Immature natural killer cell (primary cell): ENCODE measurements around the gene CHN1. TPM values are rescaled to one million over a fixed set of nuclear protein-coding genes. Genes with fewer than 3 reads are reported as not detected.

ENCODE experiments used
- DNase-seq, 3 donors: peaks; one replicate each; pipeline ENCODE4 v3.0.0; 2022; ENCODE audit warnings: mixed read lengths in 1 of 3
- H3K27ac Mint-ChIP-seq, 6 donors: one replicate each; pipeline ENCODE4 v1.8.0; 2020; ENCODE audit warnings: mixed read lengths in 6 of 6, mild to moderate bottlenecking in 5 of 6, inconsistent platforms in 4 of 6, moderate library complexity in 3 of 6
- H3K27me3 Mint-ChIP-seq, 3 donors: one replicate each; pipeline ENCODE4 v1.8.0; 2020 to 2021; ENCODE audit warnings: low read depth in 3 of 3, mild to moderate bottlenecking in 3 of 3, mixed read lengths in 3 of 3, moderate library complexity in 3 of 3, inconsistent platforms in 1 of 3
- H3K36me3 Mint-ChIP-seq, 3 donors: one replicate each; pipeline ENCODE4 v1.8.0; 2020; ENCODE audit warnings: mixed read lengths in 3 of 3, inconsistent platforms in 2 of 3, mild to moderate bottlenecking in 2 of 3
- H3K4me1 Mint-ChIP-seq, 2 donors: one replicate each; pipeline ENCODE4 v1.8.0; 2020; ENCODE audit warnings: inconsistent platforms in 2 of 2, mild to moderate bottlenecking in 2 of 2, mixed read lengths in 2 of 2, moderate library complexity in 1 of 2
- H3K4me3 Mint-ChIP-seq, 5 donors: one replicate each; pipeline ENCODE4 v1.8.0; 2020; ENCODE audit warnings: mild to moderate bottlenecking in 5 of 5, mixed read lengths in 5 of 5, inconsistent platforms in 3 of 5, moderate library complexity in 3 of 5
- H3K9me3 Mint-ChIP-seq, 6 donors: one replicate each; pipeline ENCODE4 v1.8.0; 2020; ENCODE audit warnings: mild to moderate bottlenecking in 6 of 6, mixed read lengths in 6 of 6, inconsistent platforms in 4 of 6, moderate library complexity in 3 of 6
- polyA plus RNA-seq, 3 donors: library from polyadenylated mRNA; unstranded; fragments of 300-500 nt; fragmentation: Illumina TruSeq; gene quantifications; one replicate each; pipeline ENCODE4 v1.2.3, GENCODE V29; 2021

Gene CHN1
- polyA plus RNA-seq, 3 donors from 2014 or later: 0.11 to 0.69 TPM; not detected in 1

DNA sequence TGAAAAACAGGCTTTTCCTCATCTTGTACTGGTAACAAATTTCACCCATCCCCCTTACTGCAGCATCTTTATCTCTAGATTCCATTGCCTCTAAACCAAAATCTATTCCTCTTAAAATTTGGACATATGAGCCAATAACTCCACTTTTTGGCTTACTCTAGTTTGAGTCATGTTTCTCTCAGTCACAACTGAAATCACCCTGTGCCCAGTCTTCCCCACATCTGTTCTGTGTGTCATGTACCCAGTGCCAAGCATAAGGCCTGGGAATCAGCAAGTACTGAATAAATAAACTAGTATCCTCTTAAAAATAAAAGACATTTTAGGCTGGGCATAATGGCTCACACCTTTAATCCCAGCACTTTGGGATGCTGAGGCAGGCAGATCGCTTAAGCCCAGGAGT is 20.8 kb upstream of the CHN1 start:
- no peak overlapping the region for H3K4me3 Mint-ChIP-seq
- peaks cover 0 to 3% (median 0%) of the 10 kb centered on the region in 6 donors for H3K9me3 Mint-ChIP-seq
- peaks cover 0 to 6% (median under 1%) of the 10 kb centered on the region in 3 donors for H3K27me3 Mint-ChIP-seq
- no peak overlapping the region for H3K27ac Mint-ChIP-seq
- no peaks in the 10 kb centered on the region for H3K4me1 Mint-ChIP-seq
- peaks cover 0 to 7% (median 3%) of the 10 kb centered on the region in 3 donors for H3K36me3 Mint-ChIP-seq
- no peak for DNase-seq

DNA sequence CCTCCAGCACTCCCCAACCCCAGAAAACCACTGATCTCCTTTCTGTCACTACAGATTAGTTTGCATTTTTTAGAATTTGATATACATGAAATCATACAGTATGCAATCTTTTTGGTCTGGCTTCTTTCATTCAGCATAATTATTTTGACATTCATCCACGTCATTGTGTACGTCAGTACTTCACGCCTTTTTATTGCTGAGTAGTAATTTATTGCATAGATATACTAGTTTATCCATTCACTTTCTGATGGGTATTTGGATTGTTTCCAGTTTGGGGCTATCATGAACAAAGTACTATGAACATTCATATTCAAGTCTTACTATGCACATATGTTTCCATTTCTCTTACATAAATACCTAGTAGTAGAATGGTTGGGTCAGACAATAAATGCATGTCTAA is 20.1 kb upstream of the CHN1 start:
- DNase-seq: no peak
- Mint-ChIP-seq H3K36me3 (peaks cover 0 to 7% (median 3%) of the 10 kb centered on the region in 3 donors), H3K27ac (no peak overlapping the region), H3K27me3 (peaks cover 0 to 6% (median 2%) of the 10 kb centered on the region in 3 donors), H3K4me3 (no peak overlapping the region), H3K4me1 (no peaks in the 10 kb centered on the region), H3K9me3 (peaks cover 0 to 3% (median 0%) of the 10 kb centered on the region in 6 donors)

- Mint-ChIP-seq H3K4me3 (no peak overlapping the region), H3K27me3 (peaks cover 2 to 6% (median 2%) of the 10 kb centered on the region in 3 donors), H3K4me1 (no peaks in the 10 kb centered on the region), H3K36me3 (peaks cover 0 to 3% (median 3%) of the 10 kb centered on the region in 3 donors), H3K27ac (no peak overlapping the region), H3K9me3 (peaks cover 0 to 5% (median 0%) of the 10 kb centered on the region in 6 donors)
- no peak for DNase-seq
Observed at GRCh38 chr2:175022923-175023322, 17.7 kb upstream of the CHN1 start.

GRCh38 chr2:175019566-175020327 is 14.6 kb upstream of the CHN1 start:
- H3K36me3 Mint-ChIP-seq: peaks cover 0 to 3% (median 3%) of the 10 kb centered on the region in 3 donors
- no peak overlapping the region for H3K27ac Mint-ChIP-seq

DNA sequence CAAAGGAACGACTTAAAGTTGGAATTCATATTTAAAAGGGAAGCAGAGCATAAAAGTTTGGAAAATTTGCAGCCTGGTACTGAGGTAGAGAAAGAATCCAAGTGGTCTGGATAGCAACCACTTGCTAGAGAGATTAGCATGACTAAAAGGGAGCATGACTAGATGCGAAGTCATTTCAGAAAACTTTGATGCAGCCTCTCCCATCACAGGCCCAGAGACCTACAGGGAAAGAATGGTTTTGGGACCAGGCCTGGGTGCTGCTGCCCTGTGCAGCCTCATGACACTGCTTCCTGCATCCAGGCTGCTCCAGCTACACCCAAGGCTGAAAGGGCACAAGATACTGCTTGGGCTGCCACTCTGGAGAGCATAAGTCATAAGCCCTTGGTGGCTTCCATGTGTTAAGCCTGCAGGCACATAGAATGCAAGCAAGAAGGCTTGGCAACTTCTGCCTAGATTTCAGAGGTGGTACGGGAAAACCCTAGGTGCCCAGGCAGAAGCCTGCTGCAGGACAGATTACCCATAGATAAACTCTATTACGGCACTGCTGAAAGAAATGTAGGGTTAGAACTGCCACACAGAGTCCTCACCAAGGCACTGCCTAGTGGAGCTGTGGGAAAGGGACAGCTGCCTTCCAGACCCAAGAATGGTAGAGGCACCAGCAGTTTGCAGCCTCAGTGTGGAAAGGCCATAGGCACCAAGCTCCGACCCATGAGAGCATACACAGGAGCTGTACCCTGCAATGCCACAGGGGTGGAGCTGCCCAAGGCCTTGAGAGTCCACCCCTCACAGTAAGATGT is 12.6 kb upstream of the CHN1 start:
- DNase-seq: no peak
- Mint-ChIP-seq H3K4me3 (no peak overlapping the region), H3K27ac (no peak overlapping the region), H3K36me3 (peaks cover 0 to 3% (median 3%) of the 10 kb centered on the region in 3 donors), H3K9me3 (peaks cover 0 to 2% (median 0%) of the 10 kb centered on the region in 6 donors), H3K4me1 (no peaks in the 10 kb centered on the region), H3K27me3 (peaks cover 1 to 5% (median 4%) of the 10 kb centered on the region in 3 donors)

More at GRCh38 chr2:175019566-175020327, 14.6 kb upstream of the CHN1 start:
- H3K9me3 Mint-ChIP-seq: peaks cover 0 to 2% (median 0%) of the 10 kb centered on the region in 6 donors
- peaks cover 2% of the 10 kb centered on the region in 3 donors for H3K27me3 Mint-ChIP-seq
- H3K4me3 Mint-ChIP-seq: no peak overlapping the region
- no peak for DNase-seq
- H3K4me1 Mint-ChIP-seq: no peaks in the 10 kb centered on the region

DNA sequence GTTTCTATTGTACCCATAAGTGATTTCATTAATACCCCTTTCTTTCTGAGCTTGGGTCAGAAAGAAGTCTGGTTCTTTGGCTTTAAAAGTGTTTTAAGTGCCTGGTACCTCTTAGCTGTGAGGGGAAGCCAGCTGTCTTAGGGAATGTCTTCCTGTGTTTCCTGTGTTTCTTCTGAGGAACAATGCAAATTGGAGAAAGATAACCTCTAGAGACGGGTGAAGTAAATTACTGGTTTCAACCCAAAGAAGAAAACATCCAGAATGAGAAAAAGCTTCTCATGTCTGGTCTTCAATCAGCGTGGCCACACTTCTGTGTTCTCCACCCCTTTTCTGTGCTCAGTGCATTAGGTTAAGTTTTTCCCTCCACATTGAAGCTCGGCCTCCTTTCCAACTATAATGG is 10.2 kb upstream of the CHN1 start:
- Mint-ChIP-seq H3K27ac (no peak overlapping the region), H3K4me1 (no peaks in the 10 kb centered on the region), H3K36me3 (peaks cover 0 to 3% (median 3%) of the 10 kb centered on the region in 3 donors), H3K27me3 (peaks cover 4 to 10% (median 5%) of the 10 kb centered on the region in 3 donors), H3K9me3 (peaks cover 0 to 6% (median 0%) of the 10 kb centered on the region in 6 donors), H3K4me3 (no peak overlapping the region)
- DNase-seq: no peak

DNA sequence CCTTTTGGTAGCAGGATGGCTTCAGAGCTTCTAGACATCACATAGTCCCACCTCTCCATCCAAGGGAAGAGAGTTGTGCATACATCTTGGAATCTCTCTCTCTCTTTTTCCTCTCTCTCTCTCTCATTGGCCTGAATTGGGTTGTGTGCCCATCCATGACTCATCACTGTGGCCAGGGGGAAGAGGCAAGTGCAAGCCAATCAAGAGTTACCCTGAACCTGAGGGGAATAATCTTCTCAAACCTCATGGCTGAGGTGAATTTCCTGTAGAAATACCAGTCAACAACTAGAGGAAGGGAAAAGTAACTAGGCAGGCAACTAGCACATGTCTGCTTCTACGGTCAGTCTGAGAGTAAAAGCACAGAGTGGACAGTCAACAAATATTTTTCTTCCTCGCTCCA is 7.3 kb upstream of the CHN1 start:
- no peak overlapping the region for H3K4me3 Mint-ChIP-seq
- H3K27me3 Mint-ChIP-seq: peaks cover 9 to 13% (median 11%) of the 10 kb centered on the region in 3 donors
- no peaks in the 10 kb centered on the region for H3K4me1 Mint-ChIP-seq
- no peak overlapping the region for H3K27ac Mint-ChIP-seq
- peaks cover 0 to 4% (median 0%) of the 10 kb centered on the region in 6 donors for H3K9me3 Mint-ChIP-seq
- peaks cover 0 to 3% (median 3%) of the 10 kb centered on the region in 3 donors for H3K36me3 Mint-ChIP-seq
- DNase-seq: no peak

DNA sequence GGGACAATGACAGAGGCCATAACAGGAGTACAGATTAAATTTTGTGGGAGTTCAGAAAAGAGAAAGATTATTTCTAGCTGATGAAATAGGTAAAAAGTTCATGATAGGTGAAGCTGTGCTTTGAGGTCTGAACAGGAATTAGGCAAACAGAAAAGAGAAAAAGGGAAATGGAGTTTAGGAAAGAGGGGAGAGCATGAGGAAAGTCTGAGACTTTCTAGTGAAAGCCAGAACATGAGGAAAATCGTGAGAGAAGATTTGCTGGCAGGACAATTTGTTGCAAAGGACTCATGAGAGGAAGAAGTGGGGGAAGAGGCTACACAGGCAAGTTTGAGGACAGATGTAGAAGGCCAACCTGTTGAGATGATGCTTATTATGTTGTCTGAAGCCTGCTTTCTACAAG is 6.3 kb upstream of the CHN1 start:
- DNase-seq: no peak
- Mint-ChIP-seq H3K27me3 (peaks cover 11 to 17% (median 17%) of the 10 kb centered on the region in 3 donors), H3K4me1 (no peaks in the 10 kb centered on the region), H3K36me3 (peaks cover 0 to under 1% (median 0%) of the 10 kb centered on the region in 3 donors), H3K27ac (no peak overlapping the region), H3K4me3 (no peak overlapping the region), H3K9me3 (peaks cover 0 to 4% (median 0%) of the 10 kb centered on the region in 6 donors)

DNA sequence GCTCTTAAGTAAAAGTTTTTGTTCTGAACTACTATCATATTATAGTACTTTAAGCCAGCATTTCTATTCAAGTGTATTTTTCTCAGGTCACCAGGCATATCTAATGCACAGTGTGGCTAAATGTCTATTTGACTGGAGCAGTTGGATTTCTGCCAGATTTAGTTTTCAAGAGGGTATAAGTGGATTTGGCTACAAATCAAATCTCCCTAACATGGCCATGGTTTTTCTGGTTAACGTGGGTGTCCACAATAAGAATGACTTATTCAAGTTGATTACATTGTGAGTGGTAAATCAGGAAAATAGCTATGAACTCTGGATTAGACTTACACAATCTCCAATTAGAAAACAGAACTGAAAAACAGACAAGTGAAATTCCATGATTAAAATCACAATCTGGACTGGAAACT is 5.7 kb upstream of the CHN1 start:
- peaks cover 11 to 21% (median 20%) of the 10 kb centered on the region in 3 donors for H3K27me3 Mint-ChIP-seq
- no peak overlapping the region for H3K27ac Mint-ChIP-seq
- H3K9me3 Mint-ChIP-seq: peaks cover 0 to 4% (median 0%) of the 10 kb centered on the region in 6 donors
- H3K4me1 Mint-ChIP-seq: peaks cover 0 to 1% of the 10 kb centered on the region in 2 donors
- no peak overlapping the region for H3K4me3 Mint-ChIP-seq
- DNase-seq: no peak
- no peaks in the 10 kb centered on the region for H3K36me3 Mint-ChIP-seq

- DNase-seq: no peak
- Mint-ChIP-seq H3K4me1 (peaks cover 0 to 5% of the 10 kb centered on the region in 2 donors), H3K9me3 (peaks cover 0 to 4% (median 0%) of the 10 kb centered on the region in 6 donors), H3K27ac (no peak overlapping the region), H3K27me3 (peaks cover 11 to 22% (median 21%) of the 10 kb centered on the region in 3 donors), H3K4me3 (no peak overlapping the region), H3K36me3 (no peaks in the 10 kb centered on the region)
Observed at GRCh38 chr2:175009917-175010621, 4.9 kb upstream of the CHN1 start.

GRCh38 chr2:175008801-175009495 is 3.8 kb upstream of the CHN1 start:
- Mint-ChIP-seq H3K4me3 (no peak overlapping the region), H3K4me1 (peaks cover 4 to 8% of the 10 kb centered on the region in 2 donors), H3K27me3 (peaks cover 17 to 26% (median 21%) of the 10 kb centered on the region in 3 donors), H3K9me3 (peaks cover 0 to 4% (median 0%) of the 10 kb centered on the region in 6 donors), H3K27ac (no peak overlapping the region), H3K36me3 (no peaks in the 10 kb centered on the region)
- no peak for DNase-seq

- Mint-ChIP-seq H3K27ac (no peak overlapping the region), H3K36me3 (no peaks in the 10 kb centered on the region), H3K9me3 (peaks cover 0 to 4% (median 0%) of the 10 kb centered on the region in 6 donors), H3K4me1 (peaks cover 4 to 8% of the 10 kb centered on the region in 2 donors), H3K27me3 (peaks cover 19 to 25% (median 20%) of the 10 kb centered on the region in 3 donors), H3K4me3 (no peak overlapping the region)
- no peak for DNase-seq
Observed at GRCh38 chr2:175008009-175008408, 2.8 kb upstream of the CHN1 start.

DNA sequence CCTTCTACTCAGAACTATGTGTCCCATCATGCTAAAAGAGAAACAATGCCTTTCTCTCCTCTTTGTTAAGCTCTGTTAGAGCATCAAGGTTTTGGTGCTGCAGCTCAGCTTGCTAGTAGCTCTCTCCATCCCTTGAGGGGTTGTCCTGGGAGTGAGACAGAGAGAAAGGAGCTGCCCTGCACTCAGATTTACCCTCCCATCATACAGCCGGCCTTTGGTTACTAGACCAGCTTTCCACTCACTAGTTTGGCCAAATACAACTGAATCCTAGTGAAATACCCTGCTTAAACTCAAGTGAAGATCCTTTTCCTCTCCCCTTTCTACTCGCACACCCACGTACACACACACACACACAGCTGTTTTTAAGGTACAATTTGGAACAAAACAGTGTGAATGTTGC is 2.3 kb upstream of the CHN1 start:
- Mint-ChIP-seq H3K4me1 (peaks cover 4 to 8% of the 10 kb centered on the region in 2 donors), H3K9me3 (peaks cover 0 to under 1% (median 0%) of the 10 kb centered on the region in 6 donors), H3K27ac (no peak overlapping the region), H3K27me3 (peaks cover 20 to 23% (median 21%) of the 10 kb centered on the region in 3 donors), H3K36me3 (no peaks in the 10 kb centered on the region), H3K4me3 (no peak overlapping the region)
- DNase-seq: no peak
